Endothelial cell of umbilical vein (primary cell): ENCODE results near the gene GEMIN4. TPM values are rescaled to one million over a fixed set of nuclear protein-coding genes. Genes with fewer than 3 reads are reported as not detected.

Source experiments
- BruUV-seq: library from RNA; stranded (reverse); fragments of 400-500 nt; replicated peaks from 2 replicates; lab custom pipeline; 2021; lab: Mats Ljungman, UMichigan
- CTCF ChIA-PET: fragments of 300-600, 350-600 bp; sonication (Branson Sonifier 250); formaldehyde crosslinking; loops from one replicate; lab custom pipeline; 2021; ENCODE audit warnings: antibody characterized with exemption, inconsistent platforms; lab: Charles Lee
- POLR2A ChIA-PET: fragments of 300-600, 350-600 bp; sonication (Branson Sonifier 250); formaldehyde crosslinking; loops from one replicate; lab custom pipeline; 2021; ENCODE audit warnings: antibody characterized with exemption, inconsistent platforms; lab: Charles Lee
- DNase-seq: peaks from one replicate; pipeline ENCODE4 v3.0.0-alpha.2; 2011; ENCODE audit warnings: low read depth, low spot score
- FAIRE-seq: peaks from 2 replicates; lab custom pipeline; 2011; peaks lifted over from hg19 to GRCh38; lab: Jason Lieb, UNC
- H2AFZ ChIP-seq: 2 replicates; pipeline ENCODE4 v1.6.0; 2012; ENCODE audit warnings: low read depth, low read length, control low read depth, inconsistent platforms
- H3K27ac ChIP-seq: 2 replicates; pipeline ENCODE4 v1.5.1; 2011; ENCODE audit warnings: low read depth, mild to moderate bottlenecking, control low read depth, low read length, moderate library complexity; ENCODE audit not compliant: insufficient read depth
- H3K27me3 ChIP-seq, 2 experiments: 2 replicates each; pipeline versions ENCODE4 v1.6.0 to v1.6.1; 2011; ENCODE audit warnings: low read length in 2 of 2, mixed read lengths in 1 of 2; ENCODE audit not compliant: control insufficient read depth in 2 of 2, insufficient read depth in 2 of 2
- H3K36me3 ChIP-seq, 2 experiments: 2 replicates in 1 of 2; 3 replicates in 1 of 2; pipeline ENCODE4 v1.5.1; 2011; ENCODE audit warnings: low read length in 2 of 2, mild to moderate bottlenecking in 1 of 2, moderate library complexity in 1 of 2; ENCODE audit not compliant: control insufficient read depth in 2 of 2, insufficient read depth in 2 of 2; ENCODE audit errors: extremely low read depth in 1 of 2
- H3K4me1 ChIP-seq: 3 replicates; pipeline ENCODE4 v1.5.1; 2011; ENCODE audit warnings: mild to moderate bottlenecking, low read length; ENCODE audit not compliant: control insufficient read depth, insufficient read depth; ENCODE audit errors: extremely low read depth
- H3K4me2 ChIP-seq: 2 replicates; pipeline ENCODE4 v1.6.1; 2011; ENCODE audit warnings: low read length, control low read depth, mixed read lengths; ENCODE audit not compliant: insufficient read depth
- H3K4me3 ChIP-seq, 3 experiments: fragments of 200-600 bp in 1 of 3; sonication (generic), shearing (Covaris generic) in 1 of 3; replicated peaks in 1 of 3; 2 replicates each; pipeline ENCODE4 v1.5.1; 2011 to 2016; ENCODE audit warnings: control low read depth in 3 of 3, low read length in 3 of 3, mild to moderate bottlenecking in 2 of 3, inconsistent platforms in 1 of 3, low read depth in 1 of 3, moderate library complexity in 1 of 3; ENCODE audit not compliant: insufficient read depth in 1 of 3
- H3K79me2 ChIP-seq: 2 replicates; pipeline ENCODE4 v1.6.0; 2012; ENCODE audit warnings: low read length, inconsistent platforms; ENCODE audit not compliant: control insufficient read depth, insufficient read depth
- H3K9ac ChIP-seq: replicated peaks from 2 replicates; pipeline ENCODE3; 2011; ENCODE audit warnings: low read length, control low read depth; ENCODE audit not compliant: insufficient read depth; ENCODE audit errors: extremely low read depth
- H3K9me1 ChIP-seq: replicated peaks from 3 replicates; pipeline ENCODE4 v1.6.0; 2011; ENCODE audit warnings: mild to moderate bottlenecking, low read length; ENCODE audit not compliant: control insufficient read depth, insufficient read depth; ENCODE audit errors: extremely low read depth
- H3K9me3 ChIP-seq: replicated peaks from 2 replicates; pipeline ENCODE4 v1.5.1; 2012; ENCODE audit warnings: low read length, inconsistent platforms; ENCODE audit not compliant: control insufficient read depth, insufficient read depth
- H4K20me1 ChIP-seq: replicated peaks from 2 replicates; pipeline ENCODE3; 2011; ENCODE audit warnings: mild to moderate bottlenecking, low read length; ENCODE audit not compliant: control insufficient read depth, insufficient read depth; ENCODE audit errors: extremely low read depth
- EZH2 ChIP-seq: IDR thresholded peaks from 2 replicates; pipeline ENCODE4 v1.6.1; 2012; ENCODE audit warnings: borderline replicate concordance, low read depth, mild to moderate bottlenecking, moderate library complexity, low read length, inconsistent platforms; ENCODE audit not compliant: severe bottlenecking
- FOS ChIP-seq: IDR thresholded peaks from 2 replicates; pipeline ENCODE4 v1.6.1; 2011; ENCODE audit warnings: mild to moderate bottlenecking, low read length, moderate library complexity, borderline replicate concordance; ENCODE audit not compliant: insufficient read depth
- GATA2 ChIP-seq: IDR thresholded peaks from 2 replicates; pipeline ENCODE4 v1.7.0; 2011; ENCODE audit warnings: low read depth, mild to moderate bottlenecking, moderate library complexity, mixed read lengths, low read length; ENCODE audit not compliant: insufficient read length, insufficient read depth
- JUN ChIP-seq: IDR thresholded peaks from 2 replicates; pipeline ENCODE4 v1.6.1; 2011; ENCODE audit warnings: borderline replicate concordance, low read depth; ENCODE audit not compliant: insufficient read length, insufficient read depth
- MYC ChIP-seq: IDR thresholded peaks from one replicate; pipeline ENCODE4 v1.6.1; 2011; ENCODE audit warnings: mild to moderate bottlenecking, low read depth, low read length
- POLR2A ChIP-seq: IDR thresholded peaks from 2 replicates; pipeline ENCODE4 v1.6.1; 2012; ENCODE audit warnings: low read depth, mild to moderate bottlenecking, control low read depth, low read length
- POLR2AphosphoS5 ChIP-seq: IDR thresholded peaks from 2 replicates; pipeline ENCODE4 v1.6.1; 2012; ENCODE audit warnings: low read depth, mild to moderate bottlenecking, control low read depth, low read length, moderate library complexity; ENCODE audit not compliant: insufficient read depth
- dilution Hi-C: fragments of 300-500 bp; cut with MboI; formaldehyde crosslinking; loops from one replicate; pipeline ENCODE4 v1.15.0; 2019; ENCODE audit warnings: low sequenced_read_pairs; ENCODE audit not compliant: extremely low pct_ligation_motif_present
- intact Hi-C: fragments of 100-400 bp; cut with micrococcal nuclease; formaldehyde crosslinking; loops from one replicate; pipeline ENCODE4 v1.10.0; 2022
- polyA plus RNA-seq, 4 experiments: library from polyadenylated mRNA; depleted of rRNA in 3 of 4; stranded (reverse) in 3 of 4; unstranded in 1 of 4; fragments of >200 nt; gene quantifications; 2 replicates each; pipeline versions ENCODE4 v1.2.1 to v1.2.3, GENCODE V29; 2011 to 2012; ENCODE audit warnings: missing spikeins in 1 of 4
- total RNA-seq: library from RNA; stranded (reverse); gene quantifications from 2 replicates; pipeline ENCODE4 v1.2.3, GENCODE V29; 2021
- TF ChIP-seq, protein P1 (sequence below): IDR thresholded peaks from 2 replicates; pipeline ENCODE4 v1.6.1; 2011; ENCODE audit not compliant: insufficient read depth, insufficient read length
- TF ChIP-seq, protein P2 (sequence below), 2 donors: IDR thresholded peaks; 1 replicate in 1 of 2; 2 replicates in 1 of 2; pipeline ENCODE4 v1.5.1; 2011; ENCODE audit warnings: low read length in 2 of 2, mild to moderate bottlenecking in 2 of 2, moderate library complexity in 2 of 2, control low read depth in 1 of 2, inconsistent platforms in 1 of 2, low read depth in 1 of 2; ENCODE audit not compliant: insufficient read depth in 1 of 2; ENCODE audit errors: extremely low read depth in 1 of 2

The GEMIN4 gene
- total and polyA plus RNA-seq, 2 donors (not counting 3 experiments of a cell fraction or from before 2014, with no cell fraction given), result 23.5 to 29.9 TPM

DNA sequence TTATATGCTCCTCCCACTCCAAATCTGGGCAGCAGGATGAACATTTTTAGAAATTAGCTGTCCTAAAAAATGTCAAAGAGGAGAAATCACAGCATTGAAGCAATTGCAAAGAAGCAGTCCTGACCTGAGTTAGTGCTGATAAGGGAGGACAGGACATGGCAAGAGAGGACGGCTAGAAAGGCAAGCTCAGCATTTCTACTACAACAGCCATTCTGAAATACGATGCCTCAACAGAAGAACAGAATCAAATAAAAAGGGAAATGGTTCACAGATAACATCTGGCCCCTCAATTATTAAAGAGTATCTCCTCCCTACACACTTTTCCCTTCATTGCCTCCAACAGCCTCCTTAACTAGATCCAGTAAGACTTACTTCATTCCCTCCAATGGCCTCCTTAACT is 55.7 kb downstream of the GEMIN4 start:
- DNase-seq, result no peak
- FAIRE-seq, result no peak
- Histone ChIP-seq H3K9me3 (no peaks in the 10 kb centered on the region), H3K36me3 (peaks cover 7 to 10% of the 10 kb centered on the region in 2 experiments), H3K4me2 (no peak overlapping the region), H3K9ac (no peak overlapping the region), H3K27me3 (no peaks in the 10 kb centered on the region), H3K4me1 (peaks cover 35% of the 10 kb centered on the region), H3K4me3 (no peak overlapping the region), H3K9me1 (no peaks in the 10 kb centered on the region), H3K27ac (no peak overlapping the region), H3K79me2 (no peaks in the 10 kb centered on the region), H2AFZ (no peak overlapping the region), H4K20me1 (peaks cover 3% of the 10 kb centered on the region)
- dilution Hi-C loops, result loop anchor here (10.0 kb wide), 1 partner anchor 92 kb away; no protein-coding TSS in a partner anchor
- ChIA-PET POLR2A (no interaction called here), CTCF (interaction anchor here (0.7 to 16.0 kb wide), 4 partner anchors 9 to 421 kb away, joined by 3 to 762 read pairs (median 5); a partner anchor contains a TSS)
- intact Hi-C loops, result no loop called here
- TF ChIP-seq POLR2A (no peak), JUN (no peak), POLR2AphosphoS5 (no peak), GATA2 (no peak), MYC (no peak), EZH2 (no peak), FOS (no peak)
- TF ChIP-seq, protein P1, sequence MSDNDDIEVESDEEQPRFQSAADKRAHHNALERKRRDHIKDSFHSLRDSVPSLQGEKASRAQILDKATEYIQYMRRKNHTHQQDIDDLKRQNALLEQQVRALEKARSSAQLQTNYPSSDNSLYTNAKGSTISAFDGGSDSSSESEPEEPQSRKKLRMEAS, result no peak
- TF ChIP-seq, protein P2, sequence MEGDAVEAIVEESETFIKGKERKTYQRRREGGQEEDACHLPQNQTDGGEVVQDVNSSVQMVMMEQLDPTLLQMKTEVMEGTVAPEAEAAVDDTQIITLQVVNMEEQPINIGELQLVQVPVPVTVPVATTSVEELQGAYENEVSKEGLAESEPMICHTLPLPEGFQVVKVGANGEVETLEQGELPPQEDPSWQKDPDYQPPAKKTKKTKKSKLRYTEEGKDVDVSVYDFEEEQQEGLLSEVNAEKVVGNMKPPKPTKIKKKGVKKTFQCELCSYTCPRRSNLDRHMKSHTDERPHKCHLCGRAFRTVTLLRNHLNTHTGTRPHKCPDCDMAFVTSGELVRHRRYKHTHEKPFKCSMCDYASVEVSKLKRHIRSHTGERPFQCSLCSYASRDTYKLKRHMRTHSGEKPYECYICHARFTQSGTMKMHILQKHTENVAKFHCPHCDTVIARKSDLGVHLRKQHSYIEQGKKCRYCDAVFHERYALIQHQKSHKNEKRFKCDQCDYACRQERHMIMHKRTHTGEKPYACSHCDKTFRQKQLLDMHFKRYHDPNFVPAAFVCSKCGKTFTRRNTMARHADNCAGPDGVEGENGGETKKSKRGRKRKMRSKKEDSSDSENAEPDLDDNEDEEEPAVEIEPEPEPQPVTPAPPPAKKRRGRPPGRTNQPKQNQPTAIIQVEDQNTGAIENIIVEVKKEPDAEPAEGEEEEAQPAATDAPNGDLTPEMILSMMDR (IDR thresholded peaks at IDR 0.05; ENCODE audit: extremely low read depth in 1 of 2, insufficient read depth in 1 of 2, low read depth in 1 of 2, low read length in 2 of 2), result no peak
- BruUV-seq, result no TSS peak

Other genes with a start within 250 kb of the GEMIN4 start
- gene VPS53, start 37.4 kb downstream of the GEMIN4 start, total RNA-seq, result 77.1 and 91.2 TPM in 2 replicates
- gene VPS53, start 37.4 kb downstream of the GEMIN4 start, polyA plus RNA-seq, result 16.0 and 17.9 TPM in 2 replicates
- 29.8 and 36.6 TPM in 2 replicates for gene TLCD3A, start 19.7 kb downstream of the GEMIN4 start, total RNA-seq
- 54.1 and 65.5 TPM in 2 replicates for gene TLCD3A, start 19.7 kb downstream of the GEMIN4 start, polyA plus RNA-seq
- 81.8 and 84.2 TPM in 2 replicates for gene GLOD4, start 30.0 kb upstream of the GEMIN4 start, total RNA-seq
- 26.6 and 41.3 TPM in 2 replicates for gene GLOD4, start 30.0 kb upstream of the GEMIN4 start, polyA plus RNA-seq
- 19.0 and 19.2 TPM in 2 replicates for gene MRM3, start 30.1 kb upstream of the GEMIN4 start, total RNA-seq
- 12.5 and 17.1 TPM in 2 replicates for gene MRM3, start 30.1 kb upstream of the GEMIN4 start, polyA plus RNA-seq
- gene NXN, start 227.5 kb upstream of the GEMIN4 start, total RNA-seq, result 58.9 and 77.3 TPM in 2 replicates
- 69.5 and 79.0 TPM in 2 replicates for gene NXN, start 227.5 kb upstream of the GEMIN4 start, polyA plus RNA-seq
- 19.5 and 19.6 TPM in 2 replicates for gene TIMM22, start 244.9 kb upstream of the GEMIN4 start, total RNA-seq
- 18.6 and 19.0 TPM in 2 replicates for gene TIMM22, start 244.9 kb upstream of the GEMIN4 start, polyA plus RNA-seq